Measurements from ENCODE around the gene TUT7. TPM values are rescaled to one million over a fixed set of nuclear protein-coding genes. Genes with fewer than 3 reads are reported as not detected.

TUT7 gene
- polyA plus RNA-seq, 1 donor from 2014 or later, result 21.0 TPM

DNA sequence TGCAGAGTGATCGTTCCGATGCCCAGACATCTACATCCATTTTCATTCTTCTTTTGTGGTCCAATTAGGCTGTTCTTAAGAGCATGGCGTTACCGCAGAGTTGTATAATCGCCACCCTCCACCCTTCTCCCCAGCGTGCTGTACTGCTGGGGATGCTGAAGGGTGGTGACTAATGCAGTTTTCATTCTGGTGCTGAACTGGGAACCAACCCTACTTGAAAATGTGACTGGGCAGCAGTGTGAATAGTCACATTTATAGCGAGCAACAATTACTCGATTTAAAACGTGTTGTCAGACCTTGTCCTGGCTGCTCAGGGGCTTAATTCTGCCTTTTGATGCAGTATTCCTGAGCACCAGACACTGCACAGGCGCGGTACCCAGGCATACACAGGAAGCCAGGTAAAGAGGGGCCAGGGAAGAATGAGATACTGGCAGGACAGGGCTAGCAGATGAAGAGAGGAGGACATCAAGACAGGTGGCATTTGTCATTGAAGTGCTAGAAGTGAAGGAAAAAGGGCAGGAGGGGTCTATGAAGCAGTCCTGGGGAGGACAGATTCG lies 71.2 kb downstream of the TUT7 start:
- H3K9me2 ChIP-seq (ENCODE audit: insufficient read depth, low read length), result no peaks in the 10 kb centered on the region
- H2AFZ ChIP-seq (ENCODE audit: low read depth, low read length), result peak overlapping the region; percentile 81
- H3K4me2 ChIP-seq (ENCODE audit: low read length), result peak overlapping the region; percentile 52
- H3K9me3 ChIP-seq (ENCODE audit: low read length), result no peaks in the 10 kb centered on the region
- peak; percentile 18 for TF ChIP-seq SMC3 (conservative IDR thresholded peaks at IDR 0.05; ENCODE audit: poor library complexity)
- TF ChIP-seq EZH2 (IDR thresholded peaks at IDR 0.05; ENCODE audit: borderline replicate concordance, insufficient read depth, low read length, poor library complexity, severe bottlenecking), result no peak
- TF ChIP-seq POLR2AphosphoS5 (IDR thresholded peaks at IDR 0.05), result peak; percentile 21
- H3K79me2 ChIP-seq (replicated peaks; ENCODE audit: insufficient read depth, low read length), result peaks cover 36% of the 10 kb centered on the region
- no peaks in the 10 kb centered on the region for H3F3A ChIP-seq (ENCODE audit: insufficient read depth, low read length, poor library complexity, severe bottlenecking)
- no peaks in the 10 kb centered on the region for H4K20me1 ChIP-seq (ENCODE audit: insufficient read depth)
- no peaks in the 10 kb centered on the region for H3K27me3 ChIP-seq (ENCODE audit: insufficient read depth, low read depth, low read length)
- peak overlapping the region; percentile 96 for H3K9ac ChIP-seq (ENCODE audit: low read length)
- H3K4me3 ChIP-seq (ENCODE audit: low read length), result peak overlapping the region; percentile 99
- H3K36me3 ChIP-seq (ENCODE audit: insufficient read depth, low read length), result no peaks in the 10 kb centered on the region
- H3K27ac ChIP-seq (ENCODE audit: low read length), result peak overlapping the region; percentile 85

DNA sequence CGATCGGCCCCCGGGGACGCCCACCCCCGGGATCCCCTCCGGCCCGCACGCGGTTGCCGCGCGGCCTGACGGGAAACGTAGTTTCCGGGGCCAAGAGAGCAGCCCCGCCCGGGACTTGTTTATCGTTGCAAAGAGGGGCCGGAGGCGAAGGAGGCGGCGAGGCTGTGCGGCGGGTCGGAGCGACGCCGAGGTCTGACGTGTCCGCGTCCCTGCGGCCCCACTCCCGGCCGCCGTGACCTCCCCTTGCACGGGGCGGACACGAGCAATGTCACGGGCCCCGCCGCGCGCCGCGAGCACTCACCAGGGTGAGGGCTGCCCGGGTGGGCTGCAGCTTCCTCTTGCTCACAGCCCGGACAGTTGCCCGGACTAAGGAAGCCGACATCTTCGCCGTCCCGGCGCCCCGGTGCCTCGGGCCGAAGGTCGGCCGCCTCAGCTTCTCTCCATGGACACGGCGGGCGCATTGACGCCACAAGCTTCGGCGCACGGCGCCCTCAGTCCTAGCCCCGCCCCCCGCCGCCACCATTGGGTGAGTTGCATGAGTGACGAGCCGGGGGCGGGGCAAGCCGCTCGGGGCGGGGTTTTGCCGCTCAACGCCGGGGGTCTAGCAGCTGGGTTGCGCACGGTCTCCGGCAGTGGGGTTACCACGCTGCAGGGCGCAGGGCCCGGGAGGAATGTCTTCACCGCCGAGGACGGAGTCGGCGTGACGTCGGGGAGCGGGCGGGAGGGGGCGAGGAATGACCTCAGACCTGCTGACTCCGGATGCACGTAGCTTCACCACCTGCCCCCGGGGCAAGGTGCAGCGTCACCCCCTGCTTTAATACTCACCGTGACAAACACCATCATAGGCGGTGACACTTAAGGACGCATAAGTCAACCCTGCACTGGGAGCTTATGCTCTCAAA lies 71.9 kb downstream of the TUT7 start, which contains the start of gene ISCA1:
ISCA1 (minus strand) TSS at position 462 of the 902 bp plus-strand sequence; CDS start at position 382, 80 bp downstream.
- Histone ChIP-seq H2AFZ (ENCODE audit: low read depth, low read length) (peak within 1 kb of the TSS; percentile 99), H3F3A (ENCODE audit: insufficient read depth, low read length, poor library complexity, severe bottlenecking) (no peaks in the 10 kb centered on the region), H3K27me3 (ENCODE audit: insufficient read depth, low read depth, low read length) (no peaks in the 10 kb centered on the region), H3K9me2 (ENCODE audit: insufficient read depth, low read length) (no peaks in the 10 kb centered on the region), H3K27ac (ENCODE audit: low read length) (peak within 1 kb of the TSS; percentile 85), H3K36me3 (ENCODE audit: insufficient read depth, low read length) (no peaks in the 10 kb centered on the region), H3K4me2 (ENCODE audit: low read length) (peak within 1 kb of the TSS; percentile 91), H4K20me1 (ENCODE audit: insufficient read depth) (no peaks in the 10 kb centered on the region), H3K9me3 (ENCODE audit: low read length) (no peaks in the 10 kb centered on the region), H3K9ac (ENCODE audit: low read length) (peak within 1 kb of the TSS; percentile 96), H3K4me3 (ENCODE audit: low read length) (peak within 1 kb of the TSS; percentile 99), H3K79me2 (replicated peaks; ENCODE audit: insufficient read depth, low read length) (peaks cover 43% of the 10 kb centered on the region)
- TF ChIP-seq SMC3 (conservative IDR thresholded peaks at IDR 0.05; ENCODE audit: poor library complexity) (no peak), EP300 (conservative IDR thresholded peaks at IDR 0.05; ENCODE audit: poor library complexity, severe bottlenecking) (no peak), POLR2AphosphoS5 (IDR thresholded peaks at IDR 0.05) (peak; percentile 94), EZH2 (IDR thresholded peaks at IDR 0.05; ENCODE audit: borderline replicate concordance, insufficient read depth, low read length, poor library complexity, severe bottlenecking) (no peak), TAF1 (IDR thresholded peaks at IDR 0.05; ENCODE audit: low read depth) (peak; percentile 95), MXI1 (conservative IDR thresholded peaks at IDR 0.05; ENCODE audit: poor library complexity, severe bottlenecking) (peak; percentile 87), RAD21 (conservative IDR thresholded peaks at IDR 0.05) (no peak), CTCF (IDR thresholded peaks at IDR 0.05; ENCODE audit: poor library complexity, severe bottlenecking) (no peak)
- TF ChIP-seq, protein P1, sequence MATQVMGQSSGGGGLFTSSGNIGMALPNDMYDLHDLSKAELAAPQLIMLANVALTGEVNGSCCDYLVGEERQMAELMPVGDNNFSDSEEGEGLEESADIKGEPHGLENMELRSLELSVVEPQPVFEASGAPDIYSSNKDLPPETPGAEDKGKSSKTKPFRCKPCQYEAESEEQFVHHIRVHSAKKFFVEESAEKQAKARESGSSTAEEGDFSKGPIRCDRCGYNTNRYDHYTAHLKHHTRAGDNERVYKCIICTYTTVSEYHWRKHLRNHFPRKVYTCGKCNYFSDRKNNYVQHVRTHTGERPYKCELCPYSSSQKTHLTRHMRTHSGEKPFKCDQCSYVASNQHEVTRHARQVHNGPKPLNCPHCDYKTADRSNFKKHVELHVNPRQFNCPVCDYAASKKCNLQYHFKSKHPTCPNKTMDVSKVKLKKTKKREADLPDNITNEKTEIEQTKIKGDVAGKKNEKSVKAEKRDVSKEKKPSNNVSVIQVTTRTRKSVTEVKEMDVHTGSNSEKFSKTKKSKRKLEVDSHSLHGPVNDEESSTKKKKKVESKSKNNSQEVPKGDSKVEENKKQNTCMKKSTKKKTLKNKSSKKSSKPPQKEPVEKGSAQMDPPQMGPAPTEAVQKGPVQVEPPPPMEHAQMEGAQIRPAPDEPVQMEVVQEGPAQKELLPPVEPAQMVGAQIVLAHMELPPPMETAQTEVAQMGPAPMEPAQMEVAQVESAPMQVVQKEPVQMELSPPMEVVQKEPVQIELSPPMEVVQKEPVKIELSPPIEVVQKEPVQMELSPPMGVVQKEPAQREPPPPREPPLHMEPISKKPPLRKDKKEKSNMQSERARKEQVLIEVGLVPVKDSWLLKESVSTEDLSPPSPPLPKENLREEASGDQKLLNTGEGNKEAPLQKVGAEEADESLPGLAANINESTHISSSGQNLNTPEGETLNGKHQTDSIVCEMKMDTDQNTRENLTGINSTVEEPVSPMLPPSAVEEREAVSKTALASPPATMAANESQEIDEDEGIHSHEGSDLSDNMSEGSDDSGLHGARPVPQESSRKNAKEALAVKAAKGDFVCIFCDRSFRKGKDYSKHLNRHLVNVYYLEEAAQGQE (IDR thresholded peaks at IDR 0.05; ENCODE audit: borderline replicate concordance), result peak; percentile 92
